Choroid plexus epithelial cell (primary cell): ENCODE measurements around the gene NDUFB7.

Experiments used
- DNase-seq: peaks from one replicate; pipeline ENCODE4 v3.0.0-alpha.2; 2010; ENCODE audit warnings: low read depth
- H3K4me3 ChIP-seq: 2 replicates; pipeline ENCODE4 v1.5.1; 2011; ENCODE audit warnings: low read depth, mild to moderate bottlenecking, control low read depth, low read length, moderate library complexity
- TF ChIP-seq, protein P1 (sequence below): conservative IDR thresholded peaks from 2 replicates; pipeline ENCODE4 v1.5.1; 2011; ENCODE audit warnings: low read depth, mild to moderate bottlenecking, control low read depth, inconsistent platforms, low read length, moderate library complexity

Gene NDUFB7

DNA sequence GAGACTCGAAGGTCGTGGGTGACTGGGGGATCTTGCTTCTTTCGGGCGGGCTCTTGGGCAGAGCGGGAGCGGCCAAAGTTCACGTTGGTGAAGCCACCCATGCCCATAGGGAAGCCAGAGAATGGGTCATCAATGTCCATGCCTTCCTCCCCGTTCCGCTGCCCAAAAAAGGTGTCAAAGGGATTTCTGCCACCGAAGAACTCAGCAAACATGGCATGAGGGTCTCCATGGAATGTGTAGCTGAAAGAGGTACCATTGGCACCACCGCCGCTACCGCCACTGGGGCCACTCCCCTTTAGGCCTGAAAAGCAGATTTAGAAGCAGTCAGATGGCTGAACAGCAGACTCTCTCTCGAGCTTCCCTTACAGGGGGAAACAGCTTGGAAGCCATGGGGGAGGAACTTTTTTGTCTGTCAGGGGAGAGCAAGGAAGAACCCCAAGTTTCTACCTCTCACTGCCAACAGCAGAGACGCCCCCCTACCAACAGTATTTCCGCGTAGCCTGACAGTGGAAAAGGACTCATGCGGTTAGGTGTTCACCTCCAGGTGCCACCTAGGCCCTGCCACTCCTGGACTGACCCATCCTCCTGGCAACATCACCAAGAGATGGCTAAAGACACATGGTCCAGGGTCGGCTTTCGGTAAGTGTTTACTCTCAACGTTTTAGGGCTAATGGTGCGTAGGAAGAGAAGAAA lies 55.0 kb downstream of the NDUFB7 start:
- peak overlapping the region; percentile 96 for H3K4me3 ChIP-seq
- TF ChIP-seq, protein P1, sequence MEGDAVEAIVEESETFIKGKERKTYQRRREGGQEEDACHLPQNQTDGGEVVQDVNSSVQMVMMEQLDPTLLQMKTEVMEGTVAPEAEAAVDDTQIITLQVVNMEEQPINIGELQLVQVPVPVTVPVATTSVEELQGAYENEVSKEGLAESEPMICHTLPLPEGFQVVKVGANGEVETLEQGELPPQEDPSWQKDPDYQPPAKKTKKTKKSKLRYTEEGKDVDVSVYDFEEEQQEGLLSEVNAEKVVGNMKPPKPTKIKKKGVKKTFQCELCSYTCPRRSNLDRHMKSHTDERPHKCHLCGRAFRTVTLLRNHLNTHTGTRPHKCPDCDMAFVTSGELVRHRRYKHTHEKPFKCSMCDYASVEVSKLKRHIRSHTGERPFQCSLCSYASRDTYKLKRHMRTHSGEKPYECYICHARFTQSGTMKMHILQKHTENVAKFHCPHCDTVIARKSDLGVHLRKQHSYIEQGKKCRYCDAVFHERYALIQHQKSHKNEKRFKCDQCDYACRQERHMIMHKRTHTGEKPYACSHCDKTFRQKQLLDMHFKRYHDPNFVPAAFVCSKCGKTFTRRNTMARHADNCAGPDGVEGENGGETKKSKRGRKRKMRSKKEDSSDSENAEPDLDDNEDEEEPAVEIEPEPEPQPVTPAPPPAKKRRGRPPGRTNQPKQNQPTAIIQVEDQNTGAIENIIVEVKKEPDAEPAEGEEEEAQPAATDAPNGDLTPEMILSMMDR: no peak
- no peak for DNase-seq
